ENCODE results near the gene AGAP1. TPM values are rescaled to one million over a fixed set of nuclear protein-coding genes. Genes with fewer than 3 reads are reported as not detected.

The AGAP1 gene
- total RNA-seq, 1 donor: 10.8 TPM

DNA sequence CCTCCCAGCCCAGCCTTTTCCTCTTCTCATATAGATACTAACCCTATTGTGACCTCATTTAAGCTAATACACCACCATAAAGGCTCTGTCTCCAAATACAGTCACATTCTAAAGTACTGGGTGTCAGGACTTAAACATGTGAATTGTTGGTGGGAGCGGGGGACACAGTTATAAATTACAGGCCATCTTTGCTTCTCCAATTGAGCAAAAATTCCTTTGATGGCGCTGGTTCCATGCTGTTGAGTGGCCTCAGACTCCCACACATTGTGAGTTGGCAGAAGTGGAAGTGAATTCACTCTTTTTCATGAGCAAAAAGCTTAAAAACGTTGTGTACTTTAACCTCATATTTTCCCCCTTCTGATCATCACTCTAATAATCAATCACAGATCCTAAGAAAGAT, 628.4 kb downstream of the AGAP1 start:
- no peak overlapping the region for H3K4me3 ChIP-seq (ENCODE audit: low read depth, low read length)
- TF ChIP-seq, protein P1, sequence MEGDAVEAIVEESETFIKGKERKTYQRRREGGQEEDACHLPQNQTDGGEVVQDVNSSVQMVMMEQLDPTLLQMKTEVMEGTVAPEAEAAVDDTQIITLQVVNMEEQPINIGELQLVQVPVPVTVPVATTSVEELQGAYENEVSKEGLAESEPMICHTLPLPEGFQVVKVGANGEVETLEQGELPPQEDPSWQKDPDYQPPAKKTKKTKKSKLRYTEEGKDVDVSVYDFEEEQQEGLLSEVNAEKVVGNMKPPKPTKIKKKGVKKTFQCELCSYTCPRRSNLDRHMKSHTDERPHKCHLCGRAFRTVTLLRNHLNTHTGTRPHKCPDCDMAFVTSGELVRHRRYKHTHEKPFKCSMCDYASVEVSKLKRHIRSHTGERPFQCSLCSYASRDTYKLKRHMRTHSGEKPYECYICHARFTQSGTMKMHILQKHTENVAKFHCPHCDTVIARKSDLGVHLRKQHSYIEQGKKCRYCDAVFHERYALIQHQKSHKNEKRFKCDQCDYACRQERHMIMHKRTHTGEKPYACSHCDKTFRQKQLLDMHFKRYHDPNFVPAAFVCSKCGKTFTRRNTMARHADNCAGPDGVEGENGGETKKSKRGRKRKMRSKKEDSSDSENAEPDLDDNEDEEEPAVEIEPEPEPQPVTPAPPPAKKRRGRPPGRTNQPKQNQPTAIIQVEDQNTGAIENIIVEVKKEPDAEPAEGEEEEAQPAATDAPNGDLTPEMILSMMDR (IDR thresholded peaks at IDR 0.05; ENCODE audit: insufficient read depth, low read depth, low read length): no peak
- DNase-seq (ENCODE audit: low read depth): no peak

DNA sequence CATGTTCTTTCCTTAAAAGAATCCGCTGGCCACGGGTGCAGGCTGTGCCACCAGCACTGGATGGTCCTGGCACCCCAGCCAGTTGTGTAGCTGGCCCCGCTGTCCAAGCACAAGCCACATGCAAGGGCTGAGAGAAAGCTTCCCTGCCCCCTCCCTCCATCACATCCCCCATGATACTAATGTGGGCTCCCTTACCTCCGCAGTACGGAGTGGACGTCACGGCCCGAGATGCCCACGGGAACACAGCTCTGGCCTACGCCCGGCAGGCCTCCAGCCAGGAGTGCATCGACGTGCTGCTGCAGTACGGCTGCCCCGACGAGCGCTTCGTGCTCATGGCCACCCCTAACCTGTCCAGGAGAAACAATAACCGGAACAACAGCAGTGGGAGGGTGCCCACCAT, 629.9 kb downstream of the AGAP1 start:
- DNase-seq (ENCODE audit: low read depth): no peak
- TF ChIP-seq, protein P1 (IDR thresholded peaks at IDR 0.05; ENCODE audit: insufficient read depth, low read depth, low read length): no peak
- H3K4me3 ChIP-seq (ENCODE audit: low read depth, low read length): no peak overlapping the region

GRCh38 chr2:236124182-236124893, 630.5 kb downstream of the AGAP1 start:
- no peak for DNase-seq (ENCODE audit: low read depth)
- TF ChIP-seq, protein P1 (IDR thresholded peaks at IDR 0.05; ENCODE audit: insufficient read depth, low read depth, low read length): no peak
- H3K4me3 ChIP-seq (ENCODE audit: low read depth, low read length): no peak overlapping the region

DNA sequence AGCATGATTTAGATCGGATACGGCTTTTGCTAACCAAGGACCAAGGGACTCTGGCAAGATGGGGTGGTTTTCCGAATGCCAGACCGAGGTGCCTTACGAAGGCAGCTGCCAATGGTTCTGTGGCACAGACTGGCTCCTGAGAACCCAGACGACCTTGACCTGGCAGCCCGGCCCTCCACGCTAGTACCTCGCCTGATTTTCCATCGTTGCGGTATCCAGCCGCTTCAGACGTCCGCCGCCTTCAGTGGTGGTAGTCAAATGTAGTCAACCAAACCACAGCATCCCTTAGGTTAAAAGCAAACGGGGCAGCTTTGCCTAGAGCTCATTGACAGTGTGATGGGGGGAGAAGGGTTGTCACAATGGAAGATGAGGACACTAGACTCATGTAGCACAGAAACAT, 631.7 kb downstream of the AGAP1 start:
- DNase-seq (ENCODE audit: low read depth): no peak
- TF ChIP-seq, protein P1 (IDR thresholded peaks at IDR 0.05; ENCODE audit: insufficient read depth, low read depth, low read length): no peak
- H3K4me3 ChIP-seq (ENCODE audit: low read depth, low read length): no peak overlapping the region

- TF ChIP-seq, protein P1 (IDR thresholded peaks at IDR 0.05; ENCODE audit: insufficient read depth, low read depth, low read length): no peak
- DNase-seq (ENCODE audit: low read depth): no peak
- H3K4me3 ChIP-seq (ENCODE audit: low read depth, low read length): no peak overlapping the region
Measured at GRCh38 chr2:236127010-236127409, 633.2 kb downstream of the AGAP1 start.

DNA sequence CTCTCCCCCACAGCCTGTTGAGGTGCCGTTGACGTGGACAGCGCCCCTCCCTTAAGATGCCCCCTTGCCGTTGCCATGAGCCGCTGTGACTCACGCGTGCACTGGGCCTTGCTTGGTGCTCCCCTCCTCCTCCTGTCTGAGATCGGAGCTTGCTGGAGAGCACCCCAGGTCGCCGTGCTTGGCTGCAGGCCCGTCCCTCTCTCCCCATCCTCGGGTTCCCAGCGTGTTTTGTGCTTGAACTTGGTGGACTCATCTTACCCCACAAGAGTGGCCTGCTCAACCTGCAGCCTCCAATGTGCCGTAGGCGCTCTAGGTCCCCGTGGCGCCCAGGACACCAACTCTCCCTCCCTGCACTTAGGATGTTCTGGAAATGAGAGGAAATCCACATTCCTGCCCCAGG, 634.5 kb downstream of the AGAP1 start:
- H3K4me3 ChIP-seq (ENCODE audit: low read depth, low read length): no peak overlapping the region
- DNase-seq (ENCODE audit: low read depth): no peak
- TF ChIP-seq, protein P1 (IDR thresholded peaks at IDR 0.05; ENCODE audit: insufficient read depth, low read depth, low read length): no peak

GRCh38 chr2:236129935-236130334, 636.1 kb downstream of the AGAP1 start:
- no peak overlapping the region for H3K4me3 ChIP-seq (ENCODE audit: low read depth, low read length)

More at GRCh38 chr2:236129935-236130334, 636.1 kb downstream of the AGAP1 start:
- no peak for DNase-seq (ENCODE audit: low read depth)
- TF ChIP-seq, protein P1 (IDR thresholded peaks at IDR 0.05; ENCODE audit: insufficient read depth, low read depth, low read length): no peak

Measured in fibroblast of villous mesenchyme (primary cell).